GM21528 (cell line): ENCODE results near the gene PRICKLE1.

Experiments
- ATAC-seq: cut with Tn5 transposase; IDR thresholded peaks from one replicate; pipeline ENCODE4 v1.9.1; 2021; ENCODE audit warnings: mild to moderate bottlenecking, moderate library complexity; ENCODE audit not compliant: unreplicated experiment, low FRiP score

PRICKLE1 gene

DNA sequence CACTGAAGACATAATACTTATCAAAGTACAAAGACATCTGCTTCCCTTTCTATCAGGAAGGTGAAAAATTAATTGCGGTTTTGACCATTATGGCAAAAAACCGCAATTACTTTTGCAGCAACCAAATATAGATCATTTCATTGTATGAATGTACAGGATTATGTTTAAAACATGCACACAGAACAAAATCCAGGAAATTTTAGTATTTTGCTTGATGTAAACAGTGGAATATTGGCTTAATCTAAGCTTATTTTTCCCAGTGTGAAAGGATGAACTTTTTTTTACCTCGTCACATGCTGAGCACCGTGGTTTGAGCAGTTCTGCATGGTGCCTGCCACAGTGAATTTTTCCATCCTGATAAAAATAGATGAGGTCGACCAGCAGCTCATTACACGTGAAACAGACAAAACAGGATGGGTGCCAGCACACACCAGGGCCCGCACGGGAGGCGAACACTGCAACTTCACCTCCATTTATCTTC lies 121.2 kb downstream of the PRICKLE1 start:
- no peak for ATAC-seq

DNA sequence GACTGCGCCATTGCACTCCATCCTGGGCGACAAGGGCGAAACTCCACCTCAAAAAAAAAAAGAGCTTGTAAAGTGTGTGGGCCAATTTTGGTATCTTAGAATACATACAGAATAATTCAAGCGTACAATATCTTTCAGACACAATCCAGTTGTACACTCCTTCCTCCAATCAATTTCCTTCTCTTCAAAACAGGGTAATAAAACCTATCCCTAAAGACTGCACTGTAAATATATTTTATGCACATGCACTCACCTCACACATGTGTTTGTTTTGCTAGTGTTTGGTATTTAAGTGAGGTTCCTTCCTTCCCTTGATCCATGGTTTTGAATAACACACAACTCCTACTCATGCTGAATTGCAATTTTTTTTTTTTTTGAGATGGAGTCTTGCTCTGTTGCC lies 125.9 kb downstream of the PRICKLE1 start:
- ATAC-seq = no peak

DNA sequence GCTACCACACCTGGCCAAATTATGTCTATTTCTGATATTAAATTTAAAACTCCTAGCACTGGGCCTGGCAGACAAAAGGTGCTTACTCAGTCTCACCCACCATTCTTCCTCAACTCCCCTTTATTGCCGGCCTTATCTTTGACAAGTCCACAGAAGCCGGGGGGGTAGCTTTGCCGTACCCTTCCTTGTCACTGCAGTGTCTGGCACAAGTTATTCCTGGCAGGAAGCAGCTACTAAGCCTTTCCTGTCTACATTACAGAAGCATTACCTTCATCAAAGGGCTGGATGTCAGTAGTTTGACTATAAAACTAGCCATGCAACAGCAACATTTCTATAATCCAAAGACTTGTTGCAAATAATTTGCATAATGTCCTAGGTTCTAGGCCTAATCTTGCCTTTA lies 127.1 kb downstream of the PRICKLE1 start:
- ATAC-seq = no peak

DNA sequence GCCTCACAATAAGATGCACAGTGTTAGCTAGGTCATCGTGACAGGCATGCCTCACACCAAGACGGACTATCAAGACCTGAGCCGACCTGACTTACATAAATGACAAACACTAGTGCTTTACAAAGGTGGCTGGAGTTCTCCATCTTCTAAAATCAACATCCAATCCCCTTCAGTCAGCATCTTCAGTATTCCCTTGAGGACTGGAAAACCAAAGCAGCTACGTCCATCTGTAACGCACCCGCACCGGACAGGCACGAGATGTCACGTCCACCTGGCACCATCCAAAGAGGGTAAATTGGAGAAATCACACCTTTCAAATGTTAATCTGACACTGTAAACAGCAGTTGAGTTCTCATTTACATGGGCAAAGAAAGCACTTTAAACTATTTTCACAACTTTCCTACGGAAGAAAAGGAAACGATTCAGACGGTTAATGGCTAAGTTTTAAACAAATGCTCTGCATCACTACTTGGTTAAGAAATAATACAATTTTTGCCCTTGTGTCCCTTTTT lies 130.2 kb downstream of the PRICKLE1 start:
- ATAC-seq = no peak

DNA sequence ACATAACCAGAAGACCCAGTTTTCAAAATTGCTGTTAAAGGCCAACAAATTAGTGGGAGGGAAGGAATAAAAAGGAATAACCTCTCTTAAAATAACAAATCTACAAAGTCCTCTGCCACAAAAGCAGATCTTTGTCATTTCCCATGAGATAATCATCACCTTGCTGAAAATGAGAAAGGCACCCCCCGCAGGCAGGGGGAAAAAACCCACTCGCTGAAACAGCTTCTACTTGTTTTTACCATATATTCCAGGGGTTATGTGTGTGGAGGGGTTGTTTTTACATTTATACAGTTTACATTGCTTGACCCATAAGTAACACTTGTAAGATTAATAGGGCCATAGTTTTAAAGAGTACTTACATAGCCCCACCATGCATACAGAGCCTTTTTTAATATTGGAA lies 131.0 kb downstream of the PRICKLE1 start:
- ATAC-seq = no peak

DNA sequence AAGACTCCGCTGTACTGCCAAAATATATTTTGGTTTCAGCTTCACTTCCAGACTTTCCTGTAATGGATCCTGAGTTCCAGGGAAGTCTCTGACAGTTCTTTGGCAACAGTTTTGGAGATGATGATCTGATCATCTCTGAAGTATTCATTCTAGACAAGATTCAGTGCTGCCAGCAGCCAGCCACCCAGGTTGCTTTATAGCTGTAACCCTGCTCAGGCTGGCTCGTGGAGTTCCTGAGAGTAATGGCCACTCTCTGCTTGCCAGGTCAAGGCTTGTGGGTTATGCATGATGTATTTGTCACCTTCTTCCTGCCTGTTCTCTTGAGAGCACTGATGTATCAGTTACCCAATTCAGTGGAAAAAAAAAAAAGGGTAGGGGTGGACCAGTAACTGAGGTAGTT lies 139.3 kb downstream of the PRICKLE1 start:
- ATAC-seq = no peak

DNA sequence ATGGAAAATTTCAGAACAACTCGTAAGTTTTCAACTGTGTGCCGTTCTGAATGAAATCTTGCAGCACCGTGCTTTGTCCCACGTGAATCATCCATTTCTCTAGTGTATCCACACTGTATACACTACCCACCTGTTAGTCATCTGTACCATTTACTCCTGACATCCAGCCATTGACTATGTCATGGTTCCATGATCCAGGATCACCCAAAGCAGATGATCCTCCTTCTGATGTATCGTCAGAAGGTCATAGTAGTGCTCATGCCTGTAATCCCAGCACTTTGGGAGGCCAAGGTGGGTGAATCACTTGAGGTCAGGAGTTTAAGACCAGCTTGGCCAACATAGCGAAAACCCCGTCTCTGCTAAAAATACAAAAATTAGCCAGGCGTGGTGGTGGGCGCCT lies 140.7 kb downstream of the PRICKLE1 start:
- no peak for ATAC-seq

DNA sequence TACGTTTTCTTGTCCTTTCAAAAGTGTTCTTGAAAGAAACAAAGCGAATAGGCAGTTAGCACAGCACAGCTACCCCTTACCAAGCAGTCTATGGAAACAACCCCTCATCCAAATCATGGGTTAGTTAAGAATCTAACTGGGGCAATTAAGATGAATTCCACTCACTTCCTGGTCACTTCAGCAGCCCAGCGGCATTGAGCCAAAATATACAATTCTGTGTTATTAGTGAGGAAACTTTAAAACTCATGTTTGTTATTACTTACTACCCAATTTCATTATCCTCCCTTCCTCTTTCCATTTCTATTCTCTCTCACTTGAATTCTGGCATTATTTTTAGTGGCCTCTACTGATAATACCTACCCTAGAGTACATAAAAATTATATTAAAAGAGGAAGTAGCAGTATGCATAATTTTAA lies 142.2 kb downstream of the PRICKLE1 start:
- ATAC-seq = no peak

DNA sequence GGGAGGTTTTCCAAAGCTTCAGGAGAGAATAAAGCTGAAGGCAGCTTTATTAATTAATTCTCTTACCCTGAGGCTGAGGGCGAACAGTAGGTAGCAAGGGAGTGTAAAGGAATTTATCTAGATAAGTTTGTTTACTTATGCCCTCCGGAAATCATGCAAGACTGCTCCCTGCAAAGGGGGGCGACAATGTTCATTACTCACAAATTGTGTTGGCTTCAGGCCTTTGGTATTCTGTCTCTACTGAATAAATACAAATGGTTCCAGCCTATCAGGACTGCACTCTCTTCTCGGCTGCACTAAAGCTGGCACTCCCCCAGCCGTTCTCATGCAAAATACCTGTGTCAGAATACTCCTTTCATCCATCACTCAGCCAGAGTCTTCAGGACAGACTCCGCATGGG lies 142.8 kb downstream of the PRICKLE1 start:
- ATAC-seq = no peak

DNA sequence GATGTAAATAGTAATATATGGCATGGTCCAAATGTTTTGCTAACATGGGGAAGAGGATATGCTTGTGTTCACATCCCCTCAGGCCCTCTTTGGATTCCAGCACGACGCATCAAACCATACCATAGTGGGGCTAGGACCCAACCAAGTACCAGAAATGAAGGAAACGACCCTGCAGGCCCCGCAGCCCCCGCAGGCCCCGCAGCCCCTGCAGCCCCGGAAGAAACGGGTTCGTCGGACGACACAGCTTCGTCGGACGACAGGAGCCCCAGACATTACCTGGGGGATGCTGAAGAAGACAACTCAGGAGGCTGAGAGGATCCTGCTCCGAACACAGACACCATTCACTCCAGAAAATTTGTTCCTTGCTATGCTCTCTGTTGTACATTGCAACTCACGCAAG lies 143.7 kb downstream of the PRICKLE1 start:
- ATAC-seq = no peak

DNA sequence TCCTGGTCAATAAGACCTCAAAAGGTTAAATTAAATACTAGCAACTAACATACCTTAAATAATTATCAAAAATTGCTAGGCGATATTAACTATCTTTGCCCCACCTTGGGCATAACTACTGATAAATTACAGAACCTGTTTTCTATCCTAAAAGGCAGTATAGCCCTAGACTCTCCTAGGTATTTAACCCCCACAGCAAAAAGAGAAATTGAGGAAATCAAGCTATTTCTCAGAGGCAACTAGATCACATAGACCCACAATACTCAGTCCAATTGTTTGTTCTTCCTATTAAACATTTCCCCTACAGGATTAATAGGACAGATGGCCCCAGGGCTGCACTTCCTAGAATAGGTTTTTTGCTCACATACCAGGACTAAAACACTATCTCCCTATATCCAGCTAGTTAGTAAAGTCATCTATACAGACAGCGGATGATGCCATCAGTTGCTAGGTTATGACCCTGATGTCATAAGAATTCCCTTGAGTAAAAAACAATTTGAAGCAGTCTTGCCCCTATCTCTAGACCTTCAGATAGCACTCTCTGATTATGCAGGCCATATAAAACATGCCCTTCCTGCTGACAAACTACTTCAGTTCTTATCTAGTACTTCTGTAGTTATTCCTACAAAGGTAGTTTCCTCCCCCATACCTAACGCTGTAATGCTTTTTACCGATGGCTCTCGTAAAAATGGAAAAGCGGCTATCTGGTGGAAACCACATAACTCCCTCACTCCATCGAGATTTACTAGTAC lies 145.2 kb downstream of the PRICKLE1 start:
- ATAC-seq = no peak

DNA sequence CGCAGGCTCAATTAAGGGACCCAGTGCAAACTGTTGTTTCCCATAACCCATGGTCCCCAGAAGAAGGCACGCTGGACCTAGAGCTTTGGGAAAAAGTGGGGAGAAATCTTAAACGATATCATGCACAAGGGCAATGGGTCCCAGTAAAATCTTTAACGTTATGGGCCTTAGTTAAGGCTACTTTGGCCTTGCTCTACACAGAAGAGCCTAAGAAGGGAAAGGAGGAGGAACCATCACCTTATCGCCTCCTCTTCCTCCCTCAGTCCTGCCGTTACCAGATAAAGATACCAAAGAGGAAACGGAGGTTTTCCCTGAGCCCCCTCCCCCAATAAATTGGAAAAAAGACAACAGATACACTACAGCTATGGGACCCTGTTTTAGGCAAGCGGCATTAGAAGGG lies 146.7 kb downstream of the PRICKLE1 start:
- no peak for ATAC-seq

DNA sequence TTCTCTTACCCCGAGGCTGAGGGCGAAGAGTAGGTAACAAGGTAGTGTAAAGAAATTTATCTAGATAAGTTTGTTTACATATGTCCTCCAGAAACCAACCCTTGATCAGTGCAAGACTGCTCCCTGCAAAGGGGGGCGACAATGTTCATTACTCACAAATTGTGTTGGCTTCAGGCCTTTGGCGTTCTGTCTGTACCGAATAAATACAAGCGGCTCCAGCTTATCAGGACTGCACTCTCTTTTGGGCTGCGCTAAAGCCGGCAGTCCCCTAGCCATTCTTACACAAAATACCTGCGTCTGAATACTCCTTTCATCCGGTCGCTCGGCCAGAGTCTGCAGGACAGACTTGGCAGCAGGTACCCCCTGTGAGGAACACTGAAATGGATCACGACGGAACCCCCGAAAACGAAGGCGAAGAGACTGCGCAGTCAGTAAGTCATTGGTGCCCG lies 147.2 kb downstream of the PRICKLE1 start:
- ATAC-seq = no peak

DNA sequence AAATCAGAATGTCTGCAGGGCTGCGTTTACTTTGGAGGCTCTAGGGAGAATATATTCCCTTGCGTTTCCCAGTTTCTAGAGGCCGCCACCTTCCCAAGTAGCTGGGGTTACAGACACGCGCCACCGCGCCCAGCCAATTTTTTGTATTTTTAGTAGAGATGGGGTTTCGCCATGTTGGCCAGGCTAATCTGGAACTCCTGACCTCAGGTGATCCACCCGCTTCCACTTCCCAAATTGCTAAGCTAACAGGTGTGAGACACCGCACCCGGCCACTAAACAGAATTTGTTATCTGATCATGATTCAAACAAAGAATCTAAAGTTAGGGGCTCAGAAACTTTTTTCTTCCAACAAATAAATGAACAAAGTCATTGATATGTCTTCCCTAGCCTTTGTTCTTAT lies 148.9 kb downstream of the PRICKLE1 start:
- no peak for ATAC-seq

DNA sequence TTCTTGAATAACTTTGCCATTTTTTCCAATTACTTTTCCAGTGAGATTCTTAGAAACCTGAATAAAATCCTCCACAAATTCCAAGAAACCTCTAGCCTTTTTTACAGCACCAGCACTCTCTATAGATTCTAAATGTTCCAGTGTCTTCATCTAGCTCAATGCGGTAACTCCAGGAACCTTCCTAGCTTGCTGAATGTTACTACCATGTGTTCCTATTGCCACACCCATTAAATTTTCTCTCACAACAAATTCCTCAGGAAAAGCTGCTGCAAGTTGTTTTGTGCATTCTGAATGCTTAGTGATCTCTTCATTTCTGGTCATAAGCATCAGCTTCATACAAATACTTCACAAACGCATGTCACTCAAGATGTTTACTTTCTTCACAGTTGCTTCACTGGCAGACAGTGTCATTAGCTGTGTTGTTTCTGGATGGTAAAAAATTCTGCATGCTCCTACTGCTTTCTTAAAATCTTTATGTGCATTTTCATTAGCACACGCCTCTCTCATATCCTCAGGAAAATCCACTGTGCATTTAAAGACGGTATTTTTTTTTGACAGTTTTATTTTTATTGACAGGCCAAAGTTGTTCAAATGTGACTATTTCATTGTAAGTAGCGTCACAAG lies 156.9 kb downstream of the PRICKLE1 start:
- no peak for ATAC-seq

DNA sequence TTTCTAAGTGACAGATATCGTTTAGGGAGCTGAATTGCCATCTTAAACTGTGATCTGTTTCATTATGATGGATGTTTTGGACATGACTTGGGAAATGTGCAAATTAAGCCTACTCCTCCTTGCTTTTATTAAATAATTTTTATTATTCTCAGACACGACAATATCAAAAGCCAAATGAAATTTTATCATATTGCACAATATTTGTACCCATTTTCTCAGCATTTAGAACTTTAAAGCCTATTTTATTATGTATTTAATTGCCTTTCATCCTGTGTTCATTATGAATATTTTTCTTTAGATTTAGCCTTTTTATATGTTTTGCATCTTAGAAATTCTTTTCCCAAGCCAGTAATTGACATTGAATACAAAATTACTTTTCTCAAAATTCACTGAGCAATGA lies 160.7 kb downstream of the PRICKLE1 start:
- no peak for ATAC-seq

DNA sequence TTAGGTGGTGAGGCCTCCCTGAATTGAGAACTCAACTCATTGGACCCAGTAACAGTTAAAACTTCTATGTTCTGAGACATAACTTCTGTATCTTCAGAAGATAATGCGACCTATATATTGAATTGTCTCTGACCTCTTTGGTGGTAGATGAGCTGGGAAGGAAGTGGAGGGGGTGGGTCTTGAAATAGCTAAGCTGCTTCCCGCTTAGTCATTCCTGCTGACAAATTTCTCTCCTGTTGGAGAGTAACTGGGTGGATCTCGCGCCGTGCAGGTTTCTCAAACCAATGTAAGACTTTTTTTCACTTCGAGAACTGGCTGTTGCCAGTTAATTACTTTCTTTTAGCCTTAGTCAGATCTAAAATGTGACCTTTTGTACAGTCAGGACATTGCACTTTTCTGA lies 162.8 kb downstream of the PRICKLE1 start:
- no peak for ATAC-seq

DNA sequence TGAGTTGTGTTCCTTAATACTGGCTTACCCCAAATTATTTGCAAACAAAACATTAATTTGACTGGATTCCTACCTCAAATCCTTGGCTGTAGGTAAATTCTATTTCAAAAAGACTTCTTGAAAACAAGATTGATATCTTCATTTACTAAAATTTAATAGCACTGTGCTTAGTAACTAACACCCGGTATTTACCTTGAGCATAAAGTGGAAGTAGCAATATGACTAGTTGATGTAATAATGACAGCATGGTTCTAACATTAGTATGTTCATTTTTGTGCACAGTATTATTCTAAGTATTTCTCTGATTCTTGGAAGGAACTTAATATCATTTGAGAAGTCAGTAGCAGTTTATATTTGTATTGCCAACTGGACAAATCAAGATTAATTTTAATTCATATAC lies 166.8 kb downstream of the PRICKLE1 start:
- no peak for ATAC-seq

DNA sequence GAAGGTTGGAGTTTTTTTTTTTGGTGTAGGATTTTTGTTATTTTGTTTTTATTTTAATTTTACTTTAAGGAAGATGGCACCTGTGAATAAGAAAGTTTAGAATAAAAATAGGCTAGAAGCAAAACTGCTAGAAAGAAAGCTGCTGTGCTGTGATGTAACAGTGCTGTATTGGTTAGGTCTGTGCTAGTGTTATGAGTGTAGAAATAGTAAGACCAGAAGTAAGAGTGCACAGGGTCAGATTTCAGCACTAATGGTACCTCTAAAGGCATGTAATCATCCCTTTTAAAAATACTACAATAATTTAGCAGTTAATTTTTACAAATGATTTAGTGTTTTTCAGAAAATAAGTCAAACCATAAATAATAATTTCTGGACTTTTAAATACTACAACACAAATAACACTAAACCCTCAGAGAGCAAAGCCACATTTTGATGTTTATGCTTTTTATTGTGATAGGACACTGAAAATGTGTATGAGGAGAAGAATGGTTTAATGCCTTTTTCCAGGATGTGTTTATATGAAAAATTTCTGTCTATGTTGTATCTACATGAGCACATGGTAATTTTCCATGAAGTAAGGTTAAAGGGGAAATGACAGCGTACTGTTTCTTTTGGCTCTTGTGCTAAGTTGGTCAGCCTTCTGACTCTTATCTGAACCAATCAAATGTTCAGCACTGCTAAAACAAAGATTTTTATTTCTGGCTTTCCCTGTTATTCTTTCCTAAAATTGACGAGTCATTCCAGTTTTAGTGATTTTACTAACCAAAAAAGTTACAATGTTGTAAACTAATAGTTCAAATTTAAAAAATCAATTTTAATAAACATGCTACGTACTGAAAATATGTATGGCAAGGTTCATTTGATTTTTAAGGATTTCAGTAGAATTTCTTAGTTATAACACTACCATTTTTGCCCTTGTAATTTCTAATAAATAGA lies 167.4 kb downstream of the PRICKLE1 start:
- peak; percentile 80 for ATAC-seq

DNA sequence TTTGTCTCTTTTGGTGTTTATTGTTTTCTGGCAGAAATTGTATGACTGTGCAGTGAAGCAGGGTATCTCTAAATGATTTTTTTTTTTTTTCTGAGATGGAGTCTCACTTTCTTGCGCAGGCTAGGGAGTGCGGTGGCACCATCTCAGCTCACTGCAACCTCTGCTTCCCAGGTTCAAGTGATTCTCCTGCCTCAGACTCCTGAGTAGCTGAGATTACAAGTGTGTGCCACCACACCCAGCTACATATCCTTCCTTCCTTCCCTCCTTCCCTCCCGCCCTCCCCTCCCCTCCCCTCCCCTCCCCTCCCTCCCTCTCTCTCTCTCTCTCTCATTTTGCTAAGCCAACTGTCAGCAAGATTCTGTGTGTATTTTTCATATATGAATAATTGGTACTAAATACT lies 169.2 kb downstream of the PRICKLE1 start:
- ATAC-seq = no peak

DNA sequence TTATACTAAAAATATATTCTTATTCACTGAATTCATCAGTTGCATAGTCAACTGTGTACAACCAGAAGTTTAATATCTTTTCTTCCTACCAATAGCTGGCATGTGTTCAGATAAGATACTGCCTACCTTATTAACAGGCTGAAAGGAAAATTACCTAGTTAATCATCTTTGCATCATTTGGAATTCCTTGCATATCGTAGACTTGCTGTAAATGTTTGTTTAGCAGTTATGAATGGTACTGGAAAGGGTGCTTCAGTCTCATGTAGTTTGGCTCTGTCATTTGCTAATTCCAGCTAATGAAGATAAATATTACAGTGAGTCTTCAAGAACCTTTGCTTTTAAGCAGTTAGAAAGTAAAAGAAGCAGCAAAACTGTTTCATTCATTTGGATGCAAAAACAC lies 179.2 kb downstream of the PRICKLE1 start:
- no peak for ATAC-seq
